K562 treated with DMSO at 1 percent for 4 hours (cell line): ENCODE data around the gene OR11H12. TPM values are rescaled to one million over a fixed set of nuclear protein-coding genes. Genes with fewer than 3 reads are reported as not detected.

ENCODE experiments used
- total RNA-seq: library from RNA; unstranded; fragments of 300-600 nt; gene quantifications from 2 replicates; pipeline ENCODE4 v1.2.3, GENCODE V29; 2022; ENCODE audit not compliant: insufficient read depth

The OR11H12 gene, protein sequence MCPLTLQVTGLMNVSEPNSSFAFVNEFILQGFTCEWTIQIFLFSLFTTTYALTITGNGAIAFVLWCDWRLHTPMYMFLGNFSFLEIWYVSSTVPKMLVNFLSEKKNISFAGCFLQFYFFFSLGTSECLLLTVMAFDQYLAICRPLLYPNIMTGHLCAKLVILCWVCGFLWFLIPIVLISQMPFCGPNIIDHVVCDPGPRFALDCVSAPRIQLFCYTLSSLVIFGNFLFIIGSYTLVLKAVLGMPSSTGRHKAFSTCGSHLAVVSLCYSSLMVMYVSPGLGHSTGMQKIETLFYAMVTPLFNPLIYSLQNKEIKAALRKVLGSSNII
- total RNA-seq: not detected in 2 replicates

DNA sequence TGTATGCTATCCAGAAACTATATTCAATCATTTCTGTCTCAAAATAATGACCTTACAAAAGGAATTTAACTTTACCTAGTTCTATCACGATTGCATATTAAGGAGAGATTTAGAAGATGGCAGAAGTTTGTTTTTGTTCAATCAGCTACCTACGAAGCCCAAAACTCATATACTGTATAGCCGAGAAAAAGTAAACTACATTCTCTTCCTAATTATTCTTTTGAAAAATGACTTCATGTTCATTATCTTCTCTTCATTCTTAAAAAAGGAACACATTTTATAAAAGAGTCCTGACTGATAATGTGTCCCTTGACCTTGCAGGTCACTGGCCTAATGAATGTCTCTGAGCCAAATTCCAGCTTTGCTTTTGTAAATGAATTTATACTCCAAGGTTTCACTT lies at the start of gene OR11H12:
Gene OR11H12, plus strand, starts transcription at position 301 of the 400 bp plus-strand sequence. Its CDS starts 0 bp downstream, at position 301.

